Stimulated activated CD4-positive, alpha-beta T cell treated with anti-CD3 and anti-CD28 coated beads, Interleukin-2, amount 100 ng/mL, for 24 hours (primary cell): Measurements from ENCODE around the gene BRIP1.
A peak's percentile ranks its signal among the peaks of the same experiment; 100 is the strongest.

ENCODE experiments used
- DNase-seq, 2 donors: peaks; one replicate each; pipeline ENCODE4 v3.0.0-alpha.2; 2020

The BRIP1 gene

DNA sequence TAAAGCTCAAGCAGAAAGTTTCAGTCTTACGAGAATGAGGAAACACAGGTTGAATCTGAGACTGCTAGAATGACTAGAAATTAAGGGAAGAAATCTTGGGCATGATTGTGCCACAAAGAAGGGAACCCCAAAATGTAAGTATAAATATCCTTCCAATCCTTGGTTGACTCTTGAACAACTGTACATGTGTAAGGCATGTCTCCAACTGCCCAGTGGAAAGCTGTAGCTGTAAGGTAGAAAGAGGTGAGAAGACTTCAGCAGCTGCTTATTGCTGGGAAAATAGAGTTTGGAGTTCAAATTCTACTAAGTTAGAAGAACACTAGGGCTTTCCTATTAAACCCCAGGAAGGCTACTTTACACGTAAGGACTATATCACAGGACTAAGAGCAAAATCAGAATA, 212.6 kb downstream of the BRIP1 start:
- no peak for DNase-seq

DNA sequence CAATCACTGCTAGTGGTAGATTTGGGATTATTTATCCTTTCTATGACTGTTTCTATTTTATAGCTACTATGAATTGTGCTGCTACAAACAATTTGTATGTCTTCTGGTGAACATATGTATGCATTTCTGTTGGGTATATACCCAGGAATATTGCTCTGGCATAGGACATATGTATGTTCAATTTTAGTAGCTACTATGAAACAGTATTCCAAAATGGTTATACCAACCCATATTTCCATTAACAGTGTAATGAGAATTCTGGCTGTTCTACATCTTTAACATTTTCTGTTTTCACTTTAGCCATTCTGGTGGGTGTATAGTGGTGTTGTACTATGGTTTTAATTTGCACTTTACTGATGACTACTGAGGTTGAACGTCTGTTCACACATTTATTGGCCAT, 214.7 kb downstream of the BRIP1 start:
- DNase-seq, result no peak

DNA sequence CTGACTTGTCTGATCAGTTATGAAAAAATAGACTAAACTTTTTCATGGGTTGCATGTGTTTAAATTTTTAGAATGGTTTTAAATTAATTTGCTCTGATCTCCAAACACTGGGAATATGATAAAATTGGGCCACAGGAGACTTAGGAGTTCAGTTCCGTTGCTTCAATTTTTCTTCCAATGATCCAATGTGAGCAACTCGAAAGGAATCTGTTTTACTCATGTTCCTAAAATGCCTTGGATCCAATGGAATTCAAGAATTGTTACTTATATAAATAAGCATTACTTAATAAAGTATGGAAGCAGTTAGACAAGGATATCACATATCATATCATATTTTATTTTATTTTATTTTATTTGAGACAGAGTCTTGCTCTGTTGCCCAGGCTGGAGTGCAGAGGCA, 216.3 kb downstream of the BRIP1 start:
- DNase-seq, result no peak

DNA sequence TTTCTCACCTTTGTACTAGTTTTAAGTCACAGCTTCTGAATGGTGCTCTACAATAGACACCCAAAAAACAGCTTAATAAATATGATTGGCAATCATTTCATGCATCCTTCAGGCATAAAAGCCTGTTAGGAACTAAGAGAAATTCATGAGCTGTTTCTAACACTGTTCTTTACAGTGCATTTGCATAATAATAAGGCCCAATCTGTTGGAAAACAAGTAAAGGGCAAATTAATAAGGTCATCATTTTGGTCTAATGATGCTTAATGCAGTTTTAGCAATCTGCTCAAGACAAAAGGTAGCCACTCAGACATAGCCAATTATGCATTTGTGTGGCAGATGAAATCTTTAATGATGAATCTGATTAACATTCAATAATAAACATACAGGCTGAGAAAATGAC, 216.8 kb downstream of the BRIP1 start:
- no peak for DNase-seq

DNA sequence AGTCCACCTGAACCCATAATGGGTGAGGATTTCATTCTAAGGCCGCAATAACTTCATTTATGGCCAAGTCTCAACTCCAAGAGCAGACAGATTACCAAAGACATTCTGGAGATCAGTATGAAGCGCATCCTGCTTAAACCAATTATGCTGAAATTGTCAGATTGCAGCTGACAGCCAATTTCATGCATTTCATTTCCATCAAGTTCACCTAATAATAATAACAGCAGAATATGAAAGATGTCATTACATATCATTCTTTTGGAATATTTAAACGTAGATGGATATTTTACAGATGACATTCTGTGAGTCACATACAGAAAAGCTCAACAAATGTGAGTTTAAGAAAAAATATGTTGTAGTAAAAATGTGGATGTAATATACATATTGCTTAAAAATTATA, 217.4 kb downstream of the BRIP1 start:
- no peak for DNase-seq

DNA sequence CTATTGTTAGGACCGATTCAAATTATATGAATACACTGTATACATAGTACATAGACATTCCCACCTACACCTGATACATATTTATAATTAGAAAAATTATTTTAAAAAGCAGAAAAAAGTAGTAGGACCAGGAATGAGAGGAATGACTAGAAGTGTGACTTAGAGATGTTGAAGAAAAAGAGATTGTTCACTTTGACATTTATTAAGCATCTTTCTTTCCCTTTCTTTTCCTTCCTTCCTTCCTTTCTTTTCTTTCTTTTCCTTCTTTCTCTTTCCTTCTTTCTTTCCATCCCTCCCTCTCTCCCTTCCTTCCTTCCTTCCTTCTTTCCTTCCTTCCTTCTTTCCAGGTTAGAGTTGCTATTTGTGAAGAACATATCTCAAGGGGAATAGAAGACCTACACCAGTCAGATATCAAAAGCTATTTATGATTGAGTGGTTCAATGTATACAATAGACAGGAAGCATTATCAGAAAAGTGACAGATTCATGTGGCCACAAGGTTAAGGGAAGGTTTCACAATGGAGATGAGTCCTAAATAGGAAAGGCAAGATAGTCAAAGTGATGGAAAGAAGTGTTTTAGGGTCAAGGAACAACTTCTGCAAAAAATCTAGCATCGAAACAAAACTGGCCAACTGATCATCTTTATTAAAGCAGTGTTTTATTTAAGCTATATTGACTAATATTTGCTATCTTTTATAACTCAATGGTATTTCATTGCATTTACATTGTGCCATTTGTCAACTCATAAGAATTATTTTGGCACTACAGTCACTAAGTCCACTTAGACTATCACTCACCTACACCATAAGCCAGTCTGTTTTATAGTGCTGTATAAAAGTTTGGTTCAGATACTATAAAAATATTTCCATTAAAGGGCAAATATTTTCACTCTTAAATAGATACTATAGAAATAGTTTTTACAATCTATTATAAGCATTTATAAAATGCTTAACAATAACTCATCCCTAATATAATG, 218.2 kb downstream of the BRIP1 start:
- no peak for DNase-seq

DNA sequence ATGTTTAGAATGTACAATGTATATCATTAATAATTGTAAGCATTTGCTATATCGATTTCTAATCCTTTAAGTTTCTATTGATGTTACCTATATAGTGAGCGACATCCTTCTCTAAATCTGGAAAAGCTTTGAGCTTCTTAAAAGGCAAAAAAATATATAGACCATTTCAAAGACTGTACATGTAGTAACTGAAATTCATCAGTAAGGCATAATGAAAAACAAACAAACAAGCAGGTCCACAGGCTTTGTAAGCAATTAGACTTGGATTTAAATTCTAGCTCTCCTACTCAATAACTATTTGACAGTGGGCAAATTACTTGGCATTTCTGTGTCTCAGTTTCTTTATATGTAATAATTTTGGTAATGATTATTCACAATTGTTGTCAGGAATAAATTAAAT, 220.6 kb downstream of the BRIP1 start:
- DNase-seq, result no peak

DNA sequence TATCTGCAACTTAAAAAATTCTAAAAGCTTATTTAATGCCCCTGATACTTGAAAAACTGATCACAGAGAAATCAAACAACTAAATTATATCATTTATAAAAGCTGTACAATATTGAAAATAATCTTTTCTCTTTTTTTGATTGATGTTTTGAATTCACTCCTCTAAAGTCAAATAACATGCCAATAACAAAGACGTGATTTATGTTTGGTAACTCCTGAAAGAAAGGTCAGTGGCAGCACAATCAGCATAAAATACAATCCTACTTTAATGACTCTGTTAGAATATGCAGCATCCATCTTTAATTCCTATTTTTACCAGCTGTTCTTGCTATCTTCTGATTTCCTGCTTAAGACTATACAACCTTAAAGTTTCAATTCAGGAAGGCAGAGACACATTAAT, 221.6 kb downstream of the BRIP1 start:
- DNase-seq, result no peak

DNA sequence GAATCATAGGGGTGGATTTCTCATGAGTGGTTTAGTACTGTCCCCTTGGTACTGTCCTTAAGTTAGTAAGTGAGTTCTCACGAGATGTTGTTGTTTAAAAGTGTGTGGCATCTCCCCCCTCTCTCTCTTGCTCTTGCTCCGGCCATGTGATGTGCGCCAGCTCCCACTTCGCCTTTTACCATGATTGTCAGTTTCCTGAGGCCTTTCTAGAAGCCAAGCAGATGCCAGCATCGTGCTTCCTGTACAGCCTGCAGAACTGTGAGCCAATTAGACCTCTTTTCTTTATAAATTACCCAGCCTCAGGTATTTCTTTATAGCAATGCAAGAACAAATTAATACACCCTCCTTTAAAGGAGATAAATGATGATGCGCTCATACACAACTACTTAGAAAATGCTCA, 222.2 kb downstream of the BRIP1 start:
- DNase-seq, result no peak

DNA sequence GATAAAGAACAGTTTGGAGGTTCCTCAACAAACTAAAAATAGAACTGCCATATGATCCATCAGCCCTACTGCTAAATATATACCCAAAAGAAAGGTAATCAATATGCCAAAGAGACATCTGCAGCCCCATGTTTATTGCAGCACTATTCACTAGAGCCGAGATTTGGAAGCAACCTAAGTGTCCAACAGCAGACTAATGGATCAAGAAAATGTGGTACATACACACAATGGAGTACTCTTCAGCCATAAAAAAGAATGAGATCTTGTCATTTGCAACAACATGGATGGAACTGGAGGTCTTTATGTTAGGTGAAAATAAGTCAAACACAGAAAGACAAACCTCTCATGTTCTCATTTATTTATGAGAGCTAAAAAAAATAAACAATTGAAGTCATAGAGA, 223.5 kb downstream of the BRIP1 start:
- DNase-seq, result no peak

DNA sequence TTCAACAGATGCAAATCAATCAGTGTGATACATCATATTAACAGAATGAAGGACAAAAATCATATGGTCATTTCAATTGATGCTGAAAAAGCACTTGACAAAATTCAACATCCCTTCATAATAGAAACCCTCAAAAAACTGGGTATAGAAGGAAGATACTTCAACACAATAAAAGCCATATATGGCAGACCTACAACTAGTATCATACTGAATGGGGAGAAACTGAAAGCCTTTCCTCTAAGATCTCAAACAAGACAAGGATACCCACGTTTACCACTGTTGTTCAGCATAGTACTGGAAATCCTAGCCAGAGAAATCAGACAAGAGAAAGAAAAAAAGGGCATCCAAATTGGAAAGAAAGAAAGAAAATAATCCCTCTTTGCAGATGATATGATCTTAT, 225.2 kb downstream of the BRIP1 start:
- DNase-seq, result no peak

DNA sequence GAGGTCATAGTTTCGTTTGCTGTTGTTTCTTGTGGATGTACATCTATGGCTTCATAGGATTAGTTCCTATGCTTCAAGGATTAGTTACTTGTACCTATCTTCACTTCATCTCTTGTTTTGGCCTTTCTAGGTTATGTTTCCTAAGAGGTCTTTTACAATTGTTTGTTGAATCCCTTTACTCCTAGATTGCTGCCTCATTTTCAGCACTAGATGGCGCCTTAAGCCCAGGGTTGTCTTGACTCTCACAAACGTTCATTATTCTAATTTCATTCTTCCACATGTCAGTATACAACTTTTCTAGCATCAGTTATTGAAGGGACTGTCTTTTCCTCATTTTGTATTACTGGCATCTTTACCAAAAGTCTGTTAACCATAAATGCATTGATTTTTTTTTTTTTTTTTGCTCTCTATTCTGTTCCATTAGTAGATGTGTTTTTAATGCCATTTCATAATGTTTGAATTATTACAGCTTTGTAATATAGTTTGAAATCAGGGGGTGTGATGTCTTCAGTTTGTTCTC, 227.4 kb downstream of the BRIP1 start:
- DNase-seq, result peak; percentile 47 to 51

DNA sequence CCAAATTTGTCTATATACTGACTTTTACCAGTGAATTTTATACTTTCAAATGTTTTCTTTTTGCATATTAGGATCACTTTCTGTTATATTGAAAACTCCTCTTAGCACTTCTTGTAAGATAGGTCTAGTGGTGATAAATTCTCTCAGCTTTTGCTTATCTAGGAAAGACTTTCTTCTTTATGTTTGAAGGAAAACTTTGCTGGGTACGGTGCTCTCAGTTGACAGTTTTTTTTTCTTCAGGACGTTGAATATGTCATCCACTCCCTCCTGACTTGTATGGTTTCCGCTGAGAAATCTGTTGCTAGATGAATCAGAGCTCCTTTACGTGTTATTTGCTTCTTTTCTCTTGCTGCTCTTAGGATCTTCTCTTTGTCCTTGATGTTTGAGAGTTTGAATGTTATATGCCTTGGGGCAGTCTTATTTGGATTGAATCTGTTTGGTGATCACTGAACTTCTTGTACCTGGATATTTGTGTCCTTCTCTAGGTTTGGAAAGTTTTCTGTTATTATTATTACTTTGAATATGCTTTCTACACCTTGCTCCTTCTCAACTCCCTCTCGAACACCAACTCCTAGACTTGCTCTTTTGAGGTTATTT, 228.3 kb downstream of the BRIP1 start:
- DNase-seq, result no peak

DNA sequence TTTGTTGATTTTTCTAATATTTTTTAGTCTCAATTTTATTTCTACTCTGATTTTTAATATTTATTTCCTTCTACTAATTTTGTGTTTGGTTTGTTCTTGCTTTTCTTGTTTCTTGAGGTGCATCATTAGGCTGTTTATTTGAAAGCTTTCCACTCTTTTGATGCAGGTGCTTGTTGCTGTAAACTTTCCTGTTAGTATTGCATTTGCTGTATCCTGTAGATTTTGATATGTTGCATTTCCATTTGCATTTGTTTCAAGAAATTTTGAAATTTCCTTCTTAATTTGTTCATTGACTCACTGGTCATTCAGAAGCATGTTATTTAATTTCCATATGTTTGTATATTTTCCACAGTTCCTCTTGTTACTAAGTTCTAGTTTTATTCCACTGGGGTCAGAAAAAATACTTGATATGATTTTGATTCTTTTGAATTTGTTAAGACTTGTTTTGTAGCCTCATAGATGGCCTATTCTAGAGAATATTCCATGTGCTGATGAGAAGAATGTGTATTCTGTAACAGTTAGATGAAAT, 229.3 kb downstream of the BRIP1 start:
- no peak for DNase-seq

DNA sequence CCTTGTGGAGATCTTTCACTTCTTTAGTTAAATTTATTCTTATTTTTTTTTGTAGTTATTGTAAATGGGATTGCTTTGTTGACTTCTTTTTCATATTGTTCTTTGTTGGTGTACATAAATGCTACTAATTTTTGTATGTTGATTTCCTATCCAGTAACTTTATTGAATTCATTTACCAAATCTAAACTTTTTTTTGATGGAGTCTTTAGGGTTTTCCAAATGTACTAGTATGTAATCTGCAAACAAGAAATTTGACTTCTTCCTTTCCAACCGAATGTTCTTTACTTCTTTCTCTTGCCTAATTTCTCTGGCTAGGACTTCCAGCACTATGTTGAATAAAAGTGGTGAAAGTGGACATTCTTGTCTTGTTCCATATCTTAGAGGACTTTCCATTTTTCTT, 230.5 kb downstream of the BRIP1 start:
- no peak for DNase-seq

DNA sequence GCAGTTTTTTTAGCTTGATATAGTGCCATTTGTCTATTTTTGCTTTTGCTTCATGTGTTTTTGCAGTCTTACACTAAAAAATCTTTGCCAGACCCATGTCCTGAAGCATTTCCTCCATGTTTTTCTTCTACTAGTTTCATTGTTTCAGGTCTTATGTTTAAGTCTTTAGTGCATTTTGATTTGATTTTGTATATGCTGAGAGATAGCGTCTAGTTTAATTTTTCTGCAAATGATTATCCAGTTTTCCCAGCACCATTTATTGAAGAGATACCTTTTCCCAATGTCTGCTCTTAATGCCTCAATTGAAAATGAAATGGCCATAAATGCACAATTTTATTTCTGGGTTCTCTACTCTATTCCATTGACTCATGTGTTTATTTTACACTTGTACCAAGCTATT, 231.5 kb downstream of the BRIP1 start:
- no peak for DNase-seq
